OCI-LY3 (cell line): ENCODE data around the gene LYPD6.

Experiments
- EZH2phosphoT487 ChIP-seq: fragments of 200-600 bp; shearing (Covaris generic); IDR thresholded peaks from 2 replicates; pipeline ENCODE4 v1.6.1; 2018; ENCODE audit warnings: antibody characterized with exemption, mixed run types, low read depth
- TF ChIP-seq, protein P1 (sequence below): fragments of 200-600, 300-600 bp; sonication (generic); IDR thresholded peaks from 2 replicates; pipeline ENCODE4 v1.5.1; 2014; ENCODE audit warnings: antibody characterized with exemption, low read length, low read depth

- TF ChIP-seq, protein P1, sequence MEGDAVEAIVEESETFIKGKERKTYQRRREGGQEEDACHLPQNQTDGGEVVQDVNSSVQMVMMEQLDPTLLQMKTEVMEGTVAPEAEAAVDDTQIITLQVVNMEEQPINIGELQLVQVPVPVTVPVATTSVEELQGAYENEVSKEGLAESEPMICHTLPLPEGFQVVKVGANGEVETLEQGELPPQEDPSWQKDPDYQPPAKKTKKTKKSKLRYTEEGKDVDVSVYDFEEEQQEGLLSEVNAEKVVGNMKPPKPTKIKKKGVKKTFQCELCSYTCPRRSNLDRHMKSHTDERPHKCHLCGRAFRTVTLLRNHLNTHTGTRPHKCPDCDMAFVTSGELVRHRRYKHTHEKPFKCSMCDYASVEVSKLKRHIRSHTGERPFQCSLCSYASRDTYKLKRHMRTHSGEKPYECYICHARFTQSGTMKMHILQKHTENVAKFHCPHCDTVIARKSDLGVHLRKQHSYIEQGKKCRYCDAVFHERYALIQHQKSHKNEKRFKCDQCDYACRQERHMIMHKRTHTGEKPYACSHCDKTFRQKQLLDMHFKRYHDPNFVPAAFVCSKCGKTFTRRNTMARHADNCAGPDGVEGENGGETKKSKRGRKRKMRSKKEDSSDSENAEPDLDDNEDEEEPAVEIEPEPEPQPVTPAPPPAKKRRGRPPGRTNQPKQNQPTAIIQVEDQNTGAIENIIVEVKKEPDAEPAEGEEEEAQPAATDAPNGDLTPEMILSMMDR: no peak
- no peak for TF ChIP-seq EZH2phosphoT487
These were observed 17.9 kb downstream of the LYPD6 start for GRCh38 chr2:149348291-149348690.
